CD4-positive, alpha-beta T cell treated with Interleukin-4 for 4 hours (primary cell): ENCODE measurements around the gene TMPRSS5.
"Not testable (repeated sequence)": the region's sequence is repeated elsewhere in the genome, so short reads cannot be mapped to it uniquely, and the experiment has no call there.

Experiments
- DNase-seq: peaks from one replicate; pipeline ENCODE4 v3.0.0-alpha.2; 2020

TMPRSS5 gene

DNA sequence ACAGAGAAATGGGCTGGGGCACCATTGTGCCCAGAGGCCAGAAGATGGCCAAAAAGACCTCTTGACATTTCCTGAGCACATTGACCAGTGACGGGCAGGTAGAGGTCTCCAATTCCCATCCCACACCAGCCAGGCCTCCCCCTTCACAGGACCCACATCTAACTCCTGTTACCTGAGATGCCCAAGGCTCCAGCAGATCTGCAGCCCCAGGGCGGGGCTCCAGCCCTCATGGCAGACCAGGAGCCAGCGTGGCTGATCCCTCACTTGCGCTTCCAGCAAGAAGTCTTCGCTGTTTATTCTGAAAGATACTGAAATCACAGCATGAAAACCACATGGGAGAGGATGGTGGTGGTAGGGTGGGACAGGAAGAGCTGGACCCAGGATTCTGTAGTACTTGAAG lies 9.0 kb downstream of the TMPRSS5 start:
- no peak for DNase-seq

GRCh38 chr11:113695207-113695606 lies 10.9 kb downstream of the TMPRSS5 start:
- DNase-seq, result no peak

DNA sequence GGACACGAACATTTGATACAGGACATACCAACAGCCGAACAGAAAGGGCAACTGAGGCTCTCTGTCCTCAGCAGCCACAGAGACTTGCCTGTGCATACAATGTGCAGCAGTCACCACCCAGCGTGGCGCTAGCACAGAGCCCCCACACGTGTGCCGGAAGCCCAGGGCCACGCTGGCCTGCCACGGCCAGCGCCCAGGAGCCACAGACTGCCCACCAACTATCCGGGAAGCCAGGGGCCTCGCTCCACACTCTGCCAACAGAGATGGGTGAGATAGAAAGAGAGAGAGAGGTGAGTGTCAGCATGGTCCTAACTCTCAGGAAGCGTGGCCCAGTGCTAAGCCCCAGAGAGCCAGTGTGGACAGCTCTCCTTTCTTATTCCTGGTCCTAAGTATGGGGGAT lies 11.7 kb downstream of the TMPRSS5 start:
- DNase-seq, result no peak

GRCh38 chr11:113693030-113693429 lies 13.1 kb downstream of the TMPRSS5 start:
- no peak for DNase-seq

GRCh38 chr11:113690619-113691569 lies 15.2 kb downstream of the TMPRSS5 start:
- DNase-seq, result no peak

DNA sequence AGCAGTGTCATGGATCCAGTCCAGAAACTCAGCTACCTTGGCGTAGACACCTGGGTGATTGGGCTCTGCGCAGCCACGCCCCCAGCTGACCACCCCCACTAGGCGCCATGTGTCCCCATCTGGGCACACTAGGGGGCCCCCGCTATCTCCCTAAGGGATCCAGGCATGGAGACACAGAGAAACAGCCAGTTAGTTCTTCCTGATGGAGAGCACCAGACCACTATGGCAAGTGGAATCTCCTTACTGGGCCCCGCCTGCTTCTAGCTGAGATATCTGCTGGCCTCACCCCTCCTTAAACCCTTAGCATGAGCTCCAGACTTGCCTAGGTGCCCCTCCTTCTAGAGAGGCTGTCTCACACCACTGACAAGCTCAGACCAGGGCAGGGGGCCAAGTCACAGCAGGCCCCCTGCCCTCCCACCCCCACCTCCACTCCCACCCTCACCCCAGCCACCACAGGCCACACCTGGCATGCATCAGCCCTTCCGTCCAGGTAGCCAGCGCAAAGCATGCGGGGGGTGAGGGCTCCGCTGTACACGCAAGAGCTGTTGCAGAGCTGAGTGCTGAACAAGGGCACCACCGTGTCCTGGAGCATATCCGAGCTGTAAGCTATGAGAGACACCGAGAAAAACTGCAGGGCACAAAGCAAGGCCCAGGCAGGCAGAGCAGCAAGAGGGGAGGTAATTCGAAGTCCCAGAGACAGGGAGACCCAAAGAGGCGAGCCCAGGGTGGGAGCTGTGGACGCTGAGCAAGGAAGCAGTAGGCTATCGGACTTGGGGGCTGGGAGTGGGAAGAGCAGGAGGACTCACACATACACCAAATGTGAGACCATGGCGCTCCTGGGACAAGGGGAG lies 16.1 kb downstream of the TMPRSS5 start:
- no peak for DNase-seq

GRCh38 chr11:113685654-113686359 lies 20.3 kb downstream of the TMPRSS5 start:
- no peak for DNase-seq

- DNase-seq, result no peak
These were observed 21.6 kb downstream of the TMPRSS5 start for GRCh38 chr11:113684496-113684895.

GRCh38 chr11:113683481-113684046 lies 22.5 kb downstream of the TMPRSS5 start:
- DNase-seq, result no peak

DNA sequence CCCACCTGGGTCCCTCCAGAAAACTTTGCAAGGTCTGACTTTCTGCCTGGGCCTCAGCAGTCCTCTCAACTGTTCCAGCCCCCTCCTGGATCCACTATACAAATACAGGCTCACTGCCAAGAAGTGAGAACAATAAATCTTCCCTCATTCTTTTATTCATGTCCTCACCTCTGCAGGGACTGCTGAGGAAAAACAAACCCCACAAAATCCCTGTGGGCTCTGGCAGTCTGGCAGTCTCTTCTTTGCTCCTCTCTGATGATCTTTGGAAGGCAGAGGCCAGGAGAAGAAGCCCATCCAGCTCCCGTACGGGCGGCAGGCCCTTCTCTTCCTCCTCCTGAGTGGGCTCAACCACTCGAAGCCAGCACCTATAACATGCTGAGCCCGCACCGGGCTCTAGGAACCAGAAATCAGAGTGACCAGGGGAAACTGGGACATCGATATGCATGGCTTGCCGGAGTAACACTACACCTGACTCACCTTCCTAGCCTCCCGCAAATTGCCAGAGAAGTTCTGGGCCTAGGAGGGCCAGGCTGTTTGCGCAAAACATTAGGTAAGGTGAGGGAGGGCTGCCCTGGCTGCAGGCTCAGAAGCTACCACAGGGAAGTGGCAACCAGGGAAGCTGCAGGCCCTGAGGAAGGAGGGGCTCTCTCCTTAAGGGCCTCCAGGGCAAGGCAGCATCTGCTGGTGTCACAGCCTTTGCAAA lies 24.2 kb downstream of the TMPRSS5 start:
- no peak for DNase-seq

- no peak for DNase-seq
These were observed 24.8 kb downstream of the TMPRSS5 start for GRCh38 chr11:113681282-113681681.

- DNase-seq, result no peak
These were observed 28.4 kb downstream of the TMPRSS5 start for GRCh38 chr11:113677685-113678084.

- no peak for DNase-seq
These were observed 30.5 kb downstream of the TMPRSS5 start for GRCh38 chr11:113675565-113675964.

DNA sequence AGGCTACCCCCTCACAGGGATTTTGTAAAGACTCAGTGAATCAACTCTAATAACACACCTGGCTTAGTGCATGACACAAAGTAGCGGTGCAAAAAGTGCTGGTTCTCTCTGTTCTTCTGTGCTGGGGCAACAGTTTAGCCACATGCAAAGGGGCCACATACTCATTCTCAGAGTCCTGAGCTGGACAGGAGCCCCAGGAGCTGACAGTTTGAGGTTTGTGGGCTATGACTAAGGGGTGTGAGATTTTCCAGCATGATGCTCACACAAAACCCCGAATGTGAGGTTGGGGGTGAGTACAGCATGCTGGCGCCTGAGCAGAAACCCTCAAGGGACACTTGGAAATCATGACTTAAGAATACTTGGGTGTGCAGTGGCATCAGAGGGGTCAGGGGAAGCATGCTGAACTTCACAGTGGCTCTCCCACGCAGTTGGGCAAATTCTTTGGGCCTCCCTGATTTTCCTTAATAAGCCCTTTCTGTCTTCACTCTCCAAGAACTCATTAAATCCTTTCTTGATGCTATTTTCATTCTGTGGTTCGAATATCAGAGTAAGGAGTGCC lies 31.0 kb downstream of the TMPRSS5 start:
- DNase-seq, result no peak

DNA sequence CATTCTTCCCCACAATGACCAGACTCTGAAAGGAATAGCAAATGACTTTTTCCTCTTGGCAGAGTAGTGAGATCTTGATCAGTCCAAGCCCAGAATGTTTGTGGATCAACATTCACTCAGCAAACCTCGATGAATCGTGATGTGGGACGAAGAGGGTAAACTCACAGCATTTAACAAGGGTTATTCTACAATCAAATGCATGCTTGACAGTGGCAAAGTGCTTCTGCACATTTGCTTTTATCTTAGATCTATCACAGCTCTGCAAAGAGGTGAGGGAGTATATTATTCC lies 31.8 kb downstream of the TMPRSS5 start:
- no peak for DNase-seq

GRCh38 chr11:113673550-113674396 lies 32.3 kb downstream of the TMPRSS5 start:
- DNase-seq, result no peak

- not testable (repeated sequence) for DNase-seq
These were observed 34.2 kb downstream of the TMPRSS5 start for GRCh38 chr11:113671914-113672313.

DNA sequence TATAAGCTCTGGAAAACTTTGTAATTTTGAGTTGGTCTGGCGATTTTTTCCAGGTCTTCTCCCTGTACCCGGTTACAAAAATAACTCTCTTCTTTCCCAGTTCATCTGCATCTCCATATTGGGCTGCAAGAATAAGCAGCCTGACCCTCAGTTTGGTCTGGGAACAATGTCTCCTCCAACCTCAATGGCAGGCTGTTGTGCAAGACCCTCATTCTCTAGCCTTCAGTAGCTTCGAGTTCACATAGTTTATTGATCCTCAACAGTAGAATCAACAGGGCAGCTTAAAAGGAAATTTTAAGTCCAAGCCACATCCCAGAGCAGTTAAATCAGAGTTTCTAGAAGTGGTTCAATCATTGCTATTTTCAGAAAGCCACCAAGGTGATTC lies 35.3 kb downstream of the TMPRSS5 start:
- DNase-seq, result no peak

DNA sequence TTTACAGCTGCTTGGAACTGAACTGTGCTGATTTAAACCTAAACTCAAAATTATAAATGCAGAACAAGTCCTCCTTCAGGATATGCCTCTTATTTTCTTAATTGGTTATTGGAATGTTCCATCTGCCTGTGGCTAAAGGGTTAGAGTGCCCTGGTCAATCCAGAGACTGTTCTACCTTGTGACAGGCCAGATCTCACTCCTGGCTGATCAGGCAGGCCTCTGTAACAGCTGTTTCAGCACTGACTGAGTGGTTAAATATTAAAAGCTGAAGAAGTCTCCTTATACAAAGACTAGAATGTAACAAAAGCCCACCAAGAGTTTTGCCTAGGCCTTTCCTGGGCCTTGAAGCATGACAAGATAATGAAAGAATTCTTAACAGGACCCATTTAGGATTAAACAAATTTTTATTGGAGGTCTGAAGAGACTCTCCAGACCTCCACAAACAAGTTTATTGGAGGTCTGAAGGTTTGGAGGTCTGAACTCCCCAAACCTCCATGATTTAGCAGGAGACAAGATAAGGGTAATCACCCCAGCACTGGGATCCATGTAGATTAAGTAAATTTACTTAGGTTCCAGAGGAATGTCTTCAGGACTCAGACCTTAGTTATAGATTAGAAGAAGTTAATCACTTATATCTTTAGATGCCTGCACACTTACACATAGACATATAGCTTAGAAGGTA lies 35.8 kb downstream of the TMPRSS5 start:
- DNase-seq, result no peak

DNA sequence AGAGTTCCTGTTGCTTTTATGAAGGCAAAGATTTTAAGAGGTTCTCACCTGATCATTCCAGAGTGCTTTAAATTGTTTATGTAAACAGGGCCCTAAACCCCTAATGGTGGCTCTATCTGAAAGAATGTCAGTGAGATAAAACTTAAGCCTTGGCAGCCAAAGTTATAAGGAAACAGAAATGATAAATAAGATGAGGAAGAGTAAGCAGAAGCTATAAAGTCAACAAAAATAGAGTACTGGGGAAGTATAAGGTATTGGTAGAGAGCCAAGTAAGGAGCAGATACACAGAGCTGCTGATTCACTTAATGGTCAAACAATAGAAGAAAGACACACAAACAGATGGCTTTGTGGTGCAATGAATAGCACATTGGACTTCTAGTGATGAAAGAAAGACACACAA lies 37.9 kb downstream of the TMPRSS5 start:
- DNase-seq, result no peak

GRCh38 chr11:113667801-113668200 lies 38.3 kb downstream of the TMPRSS5 start:
- no peak for DNase-seq
